GM18870 (cell line): ENCODE results near the gene NKAIN2.
"Not testable (repeated sequence)": the region's sequence is repeated elsewhere in the genome, so short reads cannot be mapped to it uniquely, and the experiment has no call there.

Experiments
- ATAC-seq: cut with Tn5 transposase; IDR thresholded peaks from one replicate; pipeline ENCODE4 v1.9.1; 2021; ENCODE audit warnings: moderate library complexity; ENCODE audit not compliant: unreplicated experiment

Gene NKAIN2

DNA sequence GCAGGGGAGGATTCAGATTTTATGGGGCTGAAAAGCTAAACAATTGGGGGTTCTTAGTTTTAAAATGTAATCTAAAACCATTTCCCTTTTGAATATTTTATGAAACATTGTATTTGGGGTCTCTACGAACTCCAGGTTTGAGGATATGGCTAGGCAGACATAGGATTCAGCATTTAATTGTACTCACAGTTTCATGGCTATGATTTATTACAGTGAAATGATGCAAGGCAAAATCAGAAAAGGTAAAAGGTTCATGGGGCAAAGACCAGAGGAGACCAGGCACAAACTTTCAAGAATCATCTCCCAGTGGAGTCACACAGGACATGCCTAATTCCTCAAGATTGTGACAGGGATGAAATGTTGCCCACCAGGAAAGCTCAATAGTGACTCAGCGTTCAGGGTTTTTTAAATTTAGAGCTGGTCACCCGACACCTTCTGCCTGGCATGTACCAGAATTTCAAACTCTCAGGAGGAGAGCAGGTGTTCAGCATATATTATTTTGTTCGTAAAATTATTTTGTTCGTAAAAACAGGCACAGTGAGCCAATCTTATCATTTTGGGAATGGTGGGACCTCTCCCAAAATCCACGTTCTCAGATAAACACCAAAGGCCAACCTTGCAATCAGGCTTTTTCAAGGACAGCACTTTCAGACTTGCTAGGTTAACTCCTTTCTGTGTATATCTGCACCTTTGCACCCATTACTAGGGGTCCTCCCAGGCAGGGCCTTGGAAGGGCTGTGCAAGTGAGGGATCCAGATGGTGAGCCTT, 270.3 kb downstream of the NKAIN2 start:
- ATAC-seq: no peak

DNA sequence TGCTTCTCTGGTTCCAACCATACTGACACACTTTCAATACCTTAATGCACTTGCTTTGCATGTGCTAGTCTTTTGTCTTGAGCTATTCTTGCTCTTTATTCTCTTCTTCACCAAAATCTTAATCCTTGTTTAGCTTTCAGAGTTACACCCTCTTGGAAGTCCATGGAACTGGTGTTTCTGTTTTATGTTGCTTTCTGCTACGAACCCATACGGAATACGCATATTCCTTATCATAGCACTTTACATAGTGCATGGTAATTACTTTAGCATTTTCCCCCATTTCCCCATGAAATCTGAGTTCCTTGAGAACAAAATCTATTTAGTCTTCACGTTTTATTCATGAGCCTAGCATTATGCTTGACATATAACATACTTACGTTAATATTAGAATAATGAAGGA, 270.9 kb downstream of the NKAIN2 start:
- ATAC-seq: no peak

DNA sequence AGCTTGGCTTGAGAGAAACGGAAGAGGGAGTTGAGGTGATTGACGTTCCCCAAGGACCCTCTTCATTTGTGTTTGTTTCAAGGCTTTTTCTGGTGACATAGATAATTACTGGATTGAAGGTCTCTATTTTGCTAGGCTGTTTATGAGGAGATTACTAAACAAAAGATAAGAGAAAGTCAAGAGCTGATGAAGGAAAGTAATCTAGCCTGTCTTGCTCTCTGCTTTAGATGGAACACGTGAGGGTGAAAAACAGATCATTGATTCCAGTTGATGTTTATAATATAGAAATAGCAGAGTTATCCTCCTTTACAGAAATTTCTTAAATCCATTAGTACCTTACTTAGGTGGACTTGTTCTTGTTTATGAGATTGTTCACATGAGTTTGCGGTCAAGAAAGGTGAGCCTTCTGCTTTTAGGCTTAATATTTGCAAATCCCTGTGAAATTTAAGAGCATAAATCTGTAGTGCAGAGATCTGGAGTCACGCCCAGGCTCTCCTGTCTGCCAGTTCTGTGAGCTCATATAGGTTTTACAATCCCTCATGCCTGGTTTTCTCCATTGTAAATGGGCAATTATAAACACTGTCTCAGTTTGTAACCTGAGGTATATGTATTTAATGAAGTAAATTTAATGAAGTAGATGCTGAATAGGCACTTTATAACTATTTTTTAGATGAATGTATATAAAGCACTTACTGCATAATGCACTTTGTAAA, 272.8 kb downstream of the NKAIN2 start:
- ATAC-seq: no peak

DNA sequence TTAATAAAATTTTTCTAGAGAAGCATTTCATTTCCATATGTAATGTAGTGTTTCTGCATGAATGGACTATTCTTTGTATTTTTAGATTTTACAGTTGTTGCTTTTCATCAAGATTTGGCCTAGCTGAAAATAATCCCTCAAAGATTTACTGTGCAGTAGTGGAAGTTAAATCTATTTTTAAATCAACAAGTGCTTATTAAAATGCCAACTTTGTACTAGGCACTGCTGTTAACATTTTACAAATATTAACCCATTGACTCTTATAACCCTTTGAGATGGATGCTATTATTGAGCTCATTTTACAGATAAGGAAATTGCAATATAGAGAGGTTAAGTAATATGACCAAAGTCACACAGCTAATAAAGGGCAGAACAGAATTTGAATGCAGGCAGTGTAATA, 274.5 kb downstream of the NKAIN2 start:
- no peak for ATAC-seq

DNA sequence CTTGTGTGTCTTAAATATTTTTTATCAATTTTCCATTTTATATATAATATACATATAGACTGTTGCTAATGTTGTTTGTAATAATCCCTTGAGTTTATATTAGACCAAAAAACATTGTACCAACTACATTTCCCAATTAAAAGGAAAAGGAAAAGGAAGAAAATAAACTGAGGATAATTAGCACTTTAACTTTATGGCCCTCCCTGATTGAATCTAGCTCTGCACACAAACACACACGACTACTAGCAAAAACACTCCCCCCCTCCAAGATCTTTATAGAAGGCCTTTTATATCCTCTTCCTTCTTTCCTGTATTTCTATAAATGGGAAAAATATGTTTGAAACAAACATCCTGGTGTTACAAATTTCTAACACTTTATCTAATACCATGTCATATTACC, 276.8 kb downstream of the NKAIN2 start:
- ATAC-seq: no peak

DNA sequence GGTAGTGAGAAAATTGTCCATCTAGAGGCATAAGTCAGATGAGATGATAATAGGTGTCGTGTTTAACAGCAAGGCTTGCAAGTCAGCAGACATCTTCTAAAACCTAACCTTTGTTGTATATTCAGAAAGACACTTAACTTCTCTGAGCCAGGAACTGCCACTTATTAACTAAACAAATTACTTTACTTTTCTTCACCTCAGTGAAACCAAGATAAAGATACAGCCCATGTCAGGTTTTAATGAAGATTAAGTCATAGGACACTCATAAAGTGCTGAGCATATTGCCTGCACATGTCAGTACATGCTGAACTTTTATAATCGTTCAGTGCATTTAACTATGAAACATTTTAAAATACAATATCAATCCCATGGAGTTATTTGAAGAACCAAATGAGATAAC, 286.8 kb downstream of the NKAIN2 start:
- ATAC-seq: no peak

DNA sequence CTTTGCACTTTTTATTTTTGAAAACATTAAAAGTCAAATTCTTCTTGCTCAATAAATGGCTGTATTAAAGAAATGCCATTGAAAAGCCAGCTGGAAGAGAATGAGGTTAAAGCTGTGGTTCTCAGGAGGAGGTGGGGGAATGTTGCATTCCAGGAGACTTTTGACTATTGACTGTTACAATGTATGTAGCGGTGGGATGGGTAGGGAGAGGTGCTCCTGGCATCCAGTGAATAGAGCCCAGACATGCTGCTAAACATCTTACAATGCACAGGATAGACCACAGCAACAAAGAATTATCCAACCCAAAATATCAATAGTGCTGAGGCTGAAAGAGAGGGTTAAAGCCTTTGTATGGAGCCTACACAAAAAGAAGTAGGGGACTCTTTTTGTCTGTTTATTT, 295.9 kb downstream of the NKAIN2 start:
- ATAC-seq: no peak

DNA sequence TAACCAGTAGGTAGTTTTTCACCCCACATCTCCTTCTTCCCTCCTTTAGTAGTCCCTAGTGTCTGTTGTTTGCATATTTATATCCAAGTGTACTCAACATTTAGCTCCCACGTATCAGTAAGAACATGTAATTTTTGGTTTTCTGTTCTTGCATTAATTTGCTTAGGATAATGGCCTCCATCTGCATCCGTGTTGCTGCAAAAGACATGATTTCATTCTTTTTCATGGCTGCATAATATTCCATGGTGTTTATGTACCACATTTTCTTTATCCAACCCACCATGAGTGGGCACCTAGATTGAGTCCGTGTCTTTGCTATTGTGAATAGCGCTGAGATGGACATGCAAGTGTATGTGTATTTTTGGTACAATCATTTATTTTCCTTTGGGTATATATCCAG, 306.8 kb downstream of the NKAIN2 start:
- no peak for ATAC-seq

DNA sequence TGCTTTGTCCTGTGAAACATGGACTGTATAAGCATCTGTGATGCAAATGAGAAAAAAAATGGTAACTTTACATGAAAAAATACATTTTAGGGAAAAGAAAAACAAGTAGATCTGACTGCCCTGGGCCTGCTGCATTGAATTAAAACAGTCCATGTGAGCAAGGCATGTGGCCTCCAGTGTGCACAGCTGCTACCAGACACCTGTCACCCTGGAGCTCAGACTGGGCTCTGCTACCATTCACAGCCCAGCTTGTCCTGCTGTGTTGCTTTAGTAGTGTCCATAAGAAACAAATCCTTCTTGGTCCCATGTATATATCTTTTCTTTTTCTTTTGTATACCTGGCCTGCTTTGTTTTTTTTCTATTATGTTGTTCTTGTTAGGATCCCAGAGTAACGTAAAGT, 315.9 kb downstream of the NKAIN2 start:
- ATAC-seq: no peak

DNA sequence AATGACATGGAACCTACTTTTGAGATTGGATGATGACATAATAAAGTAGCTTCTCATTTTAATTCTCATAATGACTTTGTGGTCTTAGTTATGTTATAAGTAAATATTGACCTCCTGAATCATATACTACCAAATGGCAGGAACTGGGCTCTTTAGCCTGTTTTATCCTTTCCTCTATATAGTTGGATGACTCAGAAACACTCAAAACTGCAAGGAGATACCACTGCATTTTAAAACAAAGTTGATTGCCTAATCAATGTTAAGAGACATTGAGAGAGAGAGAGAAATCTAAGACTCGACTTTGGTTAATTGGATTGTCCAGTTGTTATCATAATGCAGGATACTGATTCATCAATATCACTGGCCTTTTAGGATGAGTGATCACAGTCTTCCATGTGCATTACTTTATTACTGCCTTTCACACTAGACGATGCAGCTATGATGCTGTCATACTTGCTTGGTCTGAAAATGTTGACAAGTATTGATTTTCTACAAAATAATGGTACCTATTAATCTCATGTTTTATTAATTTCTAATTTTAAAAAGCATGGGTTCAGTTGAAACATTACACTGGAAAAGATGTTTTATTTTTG, 320.0 kb downstream of the NKAIN2 start:
- no peak for ATAC-seq

DNA sequence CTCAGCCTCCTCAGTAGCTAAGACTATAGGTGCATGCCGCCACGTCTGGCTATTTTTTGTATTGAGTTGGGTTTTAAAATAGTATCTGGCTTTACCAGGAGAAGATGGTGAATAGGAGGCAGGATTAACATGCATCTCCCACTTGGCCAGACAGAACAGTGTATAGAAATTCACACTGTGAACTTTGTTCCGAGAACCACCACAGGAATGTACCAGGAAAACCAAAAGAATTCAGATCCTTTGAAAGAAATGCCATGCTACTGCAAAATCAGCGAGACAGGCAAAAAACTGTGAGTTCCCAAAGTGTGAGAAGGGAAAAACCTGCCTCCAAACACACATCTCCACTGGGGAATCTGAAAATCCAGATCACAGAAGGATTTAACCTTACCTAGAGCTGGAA, 327.6 kb downstream of the NKAIN2 start:
- ATAC-seq: no peak

DNA sequence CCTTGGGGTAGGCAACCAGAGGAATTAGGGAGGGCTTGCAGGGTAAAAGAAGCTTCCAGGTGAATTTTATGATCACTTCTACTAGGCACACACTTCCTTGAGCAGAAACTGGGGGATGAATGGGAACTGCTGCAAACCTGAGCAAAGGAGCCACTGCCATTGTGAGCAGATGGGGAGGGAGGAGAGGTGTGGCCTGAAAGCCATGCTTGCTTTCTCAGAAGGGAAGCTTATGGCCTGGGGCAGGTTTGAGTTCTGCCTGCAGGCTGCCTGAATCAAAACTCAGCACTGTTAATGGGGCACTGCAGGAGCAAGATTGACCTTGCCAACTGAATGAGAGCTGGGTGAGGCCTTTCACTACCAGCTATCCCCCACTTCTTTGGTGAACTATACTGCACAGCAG, 328.1 kb downstream of the NKAIN2 start:
- ATAC-seq: no peak

DNA sequence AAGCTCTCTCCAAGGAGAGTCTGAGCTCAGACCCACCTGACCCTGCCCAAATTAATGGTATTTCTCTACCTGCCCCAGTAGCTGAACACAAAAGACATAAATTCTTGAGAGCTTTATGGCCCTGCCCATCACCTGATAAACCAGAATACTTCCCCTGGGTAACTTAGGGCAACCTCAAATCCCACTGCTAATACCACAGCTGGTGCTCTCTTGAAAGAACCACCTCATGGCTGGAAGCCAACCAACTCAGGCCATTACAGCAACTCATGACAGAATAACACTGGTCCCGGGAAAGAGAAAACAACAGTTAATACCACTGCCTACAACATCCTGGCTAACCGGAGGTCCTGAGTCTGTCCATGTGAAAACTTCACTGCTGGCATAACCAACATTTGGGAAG, 328.6 kb downstream of the NKAIN2 start:
- no peak for ATAC-seq

DNA sequence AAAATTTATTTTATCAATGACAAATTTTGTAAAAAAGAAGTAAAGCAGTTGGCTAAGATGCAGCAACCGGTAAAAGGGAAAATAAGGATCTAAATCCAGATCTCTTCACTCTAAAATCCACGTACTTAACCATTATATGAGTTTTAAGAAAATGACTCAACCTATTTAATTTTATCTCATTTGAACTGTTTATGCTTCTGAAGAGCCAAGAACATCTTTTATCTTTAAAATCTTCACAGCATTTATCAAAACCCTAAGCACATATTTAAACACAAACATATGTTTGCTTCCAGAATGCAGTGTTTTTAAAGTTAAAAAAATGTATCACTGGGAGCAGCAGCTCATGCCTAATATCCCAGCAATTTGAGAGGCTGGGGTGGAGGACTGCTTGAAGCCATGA, 339.2 kb downstream of the NKAIN2 start:
- ATAC-seq: no peak

DNA sequence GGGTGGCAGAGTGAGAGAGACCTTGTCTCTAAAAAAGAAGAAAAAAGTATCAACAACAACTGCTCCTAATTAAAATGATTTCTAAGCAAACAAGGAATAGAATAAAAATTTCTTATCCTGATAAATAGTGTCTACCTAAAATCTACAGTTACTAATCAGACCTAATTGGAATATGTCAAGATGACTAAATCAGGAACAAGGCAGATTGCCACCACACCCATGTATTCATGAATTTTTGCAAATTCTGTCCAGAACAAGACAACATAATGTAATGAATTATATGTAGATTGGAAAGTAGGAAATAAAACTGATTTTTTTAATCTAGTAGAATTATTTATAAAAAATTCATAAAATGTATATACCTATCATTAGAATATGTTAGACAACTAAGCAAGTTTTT, 339.8 kb downstream of the NKAIN2 start:
- ATAC-seq: no peak

DNA sequence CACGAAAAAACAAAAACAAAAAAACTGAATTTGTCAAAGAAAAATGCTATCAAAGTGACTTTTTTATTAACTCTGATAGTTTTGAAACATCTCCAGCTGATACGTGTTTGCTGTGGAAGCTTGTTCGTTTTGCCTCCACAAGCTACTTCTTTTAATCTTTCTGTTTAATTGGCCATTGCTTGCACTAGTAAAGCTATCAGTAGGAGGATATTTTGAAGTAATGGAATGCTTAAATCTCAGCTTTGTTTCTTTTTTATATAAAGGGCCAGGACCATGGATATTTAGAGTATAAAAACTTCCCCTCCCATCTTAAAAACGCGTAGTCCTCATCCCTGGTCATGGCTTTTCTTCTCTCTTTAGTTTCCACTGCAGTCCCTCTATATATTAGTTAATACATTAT, 344.0 kb downstream of the NKAIN2 start:
- no peak for ATAC-seq

DNA sequence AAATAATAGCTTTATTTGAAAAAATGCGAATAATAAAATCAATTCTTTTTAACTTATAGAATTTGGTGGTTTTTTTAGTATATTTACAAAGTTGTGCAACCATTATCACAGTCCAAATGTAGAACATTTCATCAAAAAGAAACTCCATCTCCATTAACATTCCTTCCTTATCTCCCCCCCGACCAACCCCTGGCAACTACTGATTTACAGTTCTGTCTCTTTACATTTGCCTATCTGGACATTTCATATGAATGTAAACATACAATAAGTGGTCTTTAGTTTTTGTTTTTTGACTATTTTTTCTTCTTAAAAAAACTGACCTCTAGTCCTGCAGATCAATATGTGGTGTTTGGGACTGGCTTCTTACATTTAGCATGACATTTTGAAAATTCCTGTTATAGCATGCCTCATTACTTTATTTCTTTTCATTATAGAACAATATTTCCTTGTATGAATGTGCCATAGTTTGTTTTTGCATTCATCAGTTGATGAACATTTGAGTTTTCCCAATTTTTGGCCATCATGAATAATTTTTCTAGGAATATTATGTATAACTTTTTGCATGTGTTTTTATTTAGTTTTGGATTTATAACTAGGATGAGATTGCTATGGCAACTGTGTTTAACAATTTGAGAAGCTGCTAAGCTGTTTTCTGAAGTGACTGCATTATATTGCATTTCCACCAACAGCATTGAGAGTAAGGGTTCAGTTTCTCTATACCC, 344.7 kb downstream of the NKAIN2 start:
- no peak for ATAC-seq

DNA sequence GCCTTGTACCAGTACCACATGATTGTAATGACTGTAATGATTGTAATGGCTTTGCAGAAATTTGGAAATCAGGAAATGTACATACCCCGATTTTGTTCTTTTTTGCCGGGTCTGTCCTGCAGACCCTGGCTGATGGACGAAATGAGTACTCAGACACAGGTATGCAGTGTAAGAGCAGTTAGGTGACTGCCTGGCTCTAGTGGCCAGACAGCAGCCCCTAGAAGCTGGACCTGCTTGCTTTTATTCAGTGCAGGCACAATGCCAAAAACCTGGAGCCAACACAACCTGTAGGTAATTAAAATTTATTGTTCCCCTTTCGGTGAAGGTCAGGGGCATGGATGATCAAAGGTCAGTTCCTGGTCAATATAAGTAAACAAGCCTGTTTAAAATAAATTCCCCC, 346.0 kb downstream of the NKAIN2 start:
- no peak for ATAC-seq

DNA sequence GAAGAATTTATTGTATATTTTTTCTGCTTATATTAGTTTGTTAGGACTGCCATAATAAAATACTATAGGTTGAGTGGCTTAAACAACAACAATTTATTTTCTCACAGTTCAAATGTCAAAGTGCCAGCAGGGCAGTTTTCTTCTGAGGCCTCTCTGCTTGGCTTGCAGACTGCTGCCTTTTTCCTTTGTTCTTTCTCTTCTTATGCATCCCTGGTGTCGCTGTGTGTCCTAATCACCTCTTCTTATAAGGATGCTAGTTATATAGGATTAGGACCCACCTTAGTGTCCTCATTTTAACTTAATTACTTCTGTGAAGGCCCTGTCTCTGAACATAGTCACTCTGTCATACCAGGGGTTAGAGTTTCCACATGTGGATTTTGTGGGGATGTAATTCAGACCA, 354.4 kb downstream of the NKAIN2 start:
- no peak for ATAC-seq

DNA sequence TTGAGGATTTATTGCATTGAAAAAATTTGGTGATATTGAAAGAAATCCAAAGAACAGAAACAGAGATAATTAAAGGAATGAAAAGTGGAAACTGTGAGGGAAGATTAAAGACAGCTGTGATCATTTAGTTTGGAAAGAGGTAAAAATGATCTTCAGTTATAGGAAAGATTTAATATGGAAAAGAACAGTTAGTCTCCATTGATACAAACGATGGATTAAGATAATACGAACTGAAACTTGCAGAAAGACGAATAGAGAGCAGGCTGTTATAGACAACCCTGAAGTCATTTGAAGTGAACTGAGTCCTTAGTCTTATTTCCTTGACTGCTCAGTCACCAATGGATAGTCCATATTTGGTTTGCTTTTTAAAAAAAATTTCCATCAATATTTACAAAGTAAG, 360.0 kb downstream of the NKAIN2 start:
- no peak for ATAC-seq

DNA sequence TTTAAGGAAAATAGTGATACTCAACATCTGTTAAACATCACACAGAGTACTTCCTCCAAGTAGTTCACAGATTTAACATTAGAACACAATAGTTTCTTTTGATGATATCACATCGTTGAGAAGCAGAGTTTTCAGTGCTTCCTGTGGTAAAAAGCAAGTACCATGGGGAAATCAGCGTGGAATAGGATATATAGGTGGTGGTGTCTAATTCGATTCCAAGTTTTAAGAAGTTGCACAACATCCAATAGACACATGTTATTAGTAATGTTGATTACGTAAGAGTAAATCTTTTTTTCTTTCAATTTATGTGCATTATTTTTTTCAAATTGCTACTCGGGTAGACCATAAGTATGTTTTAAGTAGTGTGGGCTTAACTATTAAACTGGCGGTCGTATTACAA, 360.7 kb downstream of the NKAIN2 start:
- ATAC-seq: no peak

DNA sequence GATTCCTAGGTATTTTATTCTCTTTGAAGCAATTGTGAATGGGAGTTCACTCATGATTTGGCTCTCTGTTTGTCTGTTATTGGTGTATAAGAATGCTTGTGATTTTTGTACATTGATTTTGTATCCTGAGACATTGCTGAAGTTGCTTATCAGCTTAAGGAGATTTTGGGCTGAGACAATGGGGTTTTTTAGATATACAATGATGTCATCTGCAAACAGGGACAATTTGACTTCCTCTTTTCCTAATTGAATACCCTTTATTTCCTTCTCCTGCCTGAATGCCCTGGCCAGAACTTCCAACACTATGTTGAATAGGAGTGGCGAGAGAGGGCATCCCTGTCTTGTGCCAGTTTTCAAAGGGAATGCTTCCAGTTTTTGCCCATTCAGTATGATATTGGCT, 363.6 kb downstream of the NKAIN2 start:
- not testable (repeated sequence) for ATAC-seq
